GM12892 (cell line): ENCODE data around the gene LGI4.

Experiments used
- POLR2A ChIP-seq: IDR thresholded peaks from 2 replicates; pipeline ENCODE4 v1.6.1; 2011; ENCODE audit warnings: low read depth, low read length, control low read depth
- POLR2AphosphoS5 ChIP-seq: IDR thresholded peaks from 2 replicates; pipeline ENCODE4 v1.6.1; 2011; ENCODE audit warnings: low read depth, low read length, control low read depth

GRCh38 chr19:35150445-35150844 is 15.6 kb upstream of the LGI4 start:
- TF ChIP-seq POLR2A = no peak
- no peak for TF ChIP-seq POLR2AphosphoS5
